ENCODE measurements around the gene IKZF2.

The IKZF2 gene

DNA sequence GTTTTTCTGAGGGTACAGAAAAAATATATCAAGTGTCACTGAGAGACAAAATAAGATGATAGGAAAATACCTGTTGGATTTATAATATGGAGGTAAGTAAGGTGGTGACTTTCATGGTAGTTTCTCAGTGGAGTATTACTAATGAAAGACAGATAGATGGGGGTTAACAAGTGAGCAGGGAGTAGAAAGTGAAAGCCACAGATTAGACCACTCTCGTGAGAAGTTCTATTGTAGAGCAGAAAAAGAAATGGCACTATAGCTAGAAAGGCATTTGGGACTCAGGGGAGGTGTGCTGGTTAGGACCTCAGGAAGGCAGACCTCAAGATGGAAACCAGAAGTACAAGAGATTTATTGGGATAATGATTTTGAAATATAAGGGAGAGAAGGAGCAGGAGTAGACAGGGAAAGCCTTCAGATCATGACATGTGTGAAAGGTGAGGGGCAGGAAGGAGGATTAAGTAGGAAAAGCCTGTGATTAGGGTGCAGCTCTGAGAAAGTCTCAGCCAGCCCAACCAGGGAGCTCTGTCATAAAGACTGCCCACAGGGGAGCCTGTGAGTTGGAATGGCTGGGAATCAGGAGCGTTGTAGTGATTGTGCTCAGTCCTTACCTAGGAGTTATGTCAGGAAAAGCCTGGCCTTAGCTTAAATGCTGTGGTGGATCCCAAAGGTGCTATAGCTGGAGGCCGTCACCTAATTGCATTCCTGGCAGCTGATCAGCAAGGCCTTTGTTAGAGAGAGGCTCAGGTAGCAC lies 198.1 kb downstream of the IKZF2 start:
- DNase-seq = no peak

DNA sequence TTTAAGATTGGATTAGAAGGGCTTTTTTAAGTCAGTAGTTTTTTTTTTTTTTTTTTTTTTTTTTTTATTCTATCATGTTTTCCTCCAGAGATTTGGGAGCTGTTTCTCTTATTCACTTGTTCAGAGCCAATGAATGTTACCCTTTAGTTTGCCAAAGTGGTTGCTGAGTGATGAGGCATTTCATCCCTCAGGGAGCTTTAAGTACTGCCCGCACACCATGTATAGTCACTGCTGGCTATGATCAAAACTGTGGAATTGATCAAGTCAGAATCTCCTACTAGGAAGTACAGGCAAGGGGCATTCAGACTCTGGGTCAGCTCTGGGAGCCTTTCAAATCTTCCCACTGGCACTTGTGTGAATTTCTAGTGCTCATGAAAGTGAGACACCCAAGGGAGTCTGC lies 201.6 kb downstream of the IKZF2 start:
- no peak for DNase-seq

All from suppressor macrophage treated with lipopolysaccharide for 1 hour (primary cell).